SK-N-SH treated with all-trans-retinoic acid at 6 μM for 48 hours (cell line): ENCODE data around the gene AMPD1.
A peak's percentile ranks its signal among the peaks of the same experiment; 100 is the strongest.

Experiments used
- ATAC-seq: fragments of 200-7000 bp; cut with Tn5 transposase; 3 replicates; pipeline ENCODE4 v1.9.1; 2020; ENCODE audit warnings: mild to moderate bottlenecking, moderate library complexity
- ARNTL ChIP-seq: fragments of 450-650 bp; formaldehyde crosslinking; IDR thresholded peaks from 2 replicates; pipeline ENCODE4 v1.5.0; 2020; ENCODE audit warnings: low read depth, mild to moderate bottlenecking, moderate library complexity, borderline replicate concordance
- BACH2 ChIP-seq: fragments of 250-450 bp; sonication (Bioruptor Pico); IDR thresholded peaks from 2 replicates; pipeline ENCODE4 v1.9.0; 2021; ENCODE audit warnings: mild to moderate bottlenecking, borderline replicate concordance
- CREB5 ChIP-seq: fragments of 250-450 bp; sonication (Bioruptor Pico); IDR thresholded peaks from 2 replicates; pipeline ENCODE4 v1.5.1; 2020; ENCODE audit warnings: low read depth, mild to moderate bottlenecking, moderate library complexity
- CSDC2 ChIP-seq: fragments of 250-450 bp; sonication (Bioruptor Pico); IDR thresholded peaks from 2 replicates; pipeline ENCODE4 v1.5.0; 2020; ENCODE audit warnings: mild to moderate bottlenecking, moderate library complexity
- CSRNP3 ChIP-seq: fragments of 250-450 bp; sonication (Bioruptor Pico); IDR thresholded peaks from 2 replicates; pipeline ENCODE4 v1.5.1; 2021; ENCODE audit warnings: mild to moderate bottlenecking, moderate library complexity
- ESRRG ChIP-seq: fragments of 250-450 bp; sonication (Bioruptor Pico); IDR thresholded peaks from 2 replicates; pipeline ENCODE4 v1.6.1; 2021; ENCODE audit warnings: mild to moderate bottlenecking
- GLIS3 ChIP-seq: fragments of 250-450 bp; sonication (Bioruptor Pico); IDR thresholded peaks from 2 replicates; pipeline ENCODE4 v1.5.0; 2020; ENCODE audit warnings: mild to moderate bottlenecking, moderate library complexity
- ISL1 ChIP-seq: fragments of 250-450 bp; sonication (Bioruptor Pico); IDR thresholded peaks from 2 replicates; pipeline ENCODE4 v2.1.2; 2022; ENCODE audit warnings: mild to moderate bottlenecking, moderate library complexity
- OSR1 ChIP-seq: fragments of 250-450 bp; sonication (Bioruptor Pico); IDR thresholded peaks from 2 replicates; pipeline ENCODE4 v1.8.0; 2022; ENCODE audit warnings: moderate library complexity, mild to moderate bottlenecking, inconsistent platforms
- POU6F1 ChIP-seq: fragments of 250-450 bp; sonication (Bioruptor Pico); IDR thresholded peaks from 2 replicates; pipeline ENCODE4 v1.8.0; 2021; ENCODE audit warnings: low read depth, mild to moderate bottlenecking, moderate library complexity, borderline replicate concordance
- PPARA ChIP-seq: fragments of 250-450 bp; sonication (Bioruptor Pico); IDR thresholded peaks from 2 replicates; pipeline ENCODE4 v1.5.0; 2020; ENCODE audit warnings: mild to moderate bottlenecking, borderline replicate concordance
- RARB ChIP-seq: fragments of 250-450 bp; sonication (Bioruptor Pico); IDR thresholded peaks from 2 replicates; pipeline ENCODE4 v1.8.0; 2021; ENCODE audit warnings: mild to moderate bottlenecking, moderate library complexity
- SNAI2 ChIP-seq: fragments of 250-450 bp; sonication (Bioruptor Pico); IDR thresholded peaks from 2 replicates; pipeline ENCODE4 v1.5.0; 2020; ENCODE audit warnings: mild to moderate bottlenecking, moderate library complexity
- TOX ChIP-seq: fragments of 250-450 bp; sonication (Bioruptor Pico); IDR thresholded peaks from 2 replicates; pipeline ENCODE4 v1.8.0; 2021; ENCODE audit warnings: mild to moderate bottlenecking, moderate library complexity, borderline replicate concordance
- TSHZ2 ChIP-seq: fragments of 250-450 bp; sonication (Bioruptor Pico); IDR thresholded peaks from 2 replicates; pipeline ENCODE4 v1.5.0; 2020; ENCODE audit warnings: mild to moderate bottlenecking, moderate library complexity
- ZC3H10 ChIP-seq: fragments of 250-450 bp; sonication (Bioruptor Pico); IDR thresholded peaks from 2 replicates; pipeline ENCODE4 v1.5.1; 2021; ENCODE audit warnings: mild to moderate bottlenecking, moderate library complexity
- ZFP30 ChIP-seq: fragments of 450-650 bp; formaldehyde crosslinking; IDR thresholded peaks from 2 replicates; pipeline ENCODE4 v1.5.0; 2022; ENCODE audit warnings: mild to moderate bottlenecking, moderate library complexity
- ZNF70 ChIP-seq: fragments of 450-650 bp; formaldehyde crosslinking; IDR thresholded peaks from 2 replicates; pipeline ENCODE4 v1.5.0; 2020; ENCODE audit warnings: mild to moderate bottlenecking, moderate library complexity
- ZNF8 ChIP-seq: fragments of 450-650 bp; formaldehyde crosslinking; IDR thresholded peaks from 2 replicates; pipeline ENCODE4 v1.5.0; 2020; ENCODE audit warnings: mild to moderate bottlenecking, moderate library complexity

Gene AMPD1

GRCh38 chr1:114669562-114670082 lies 25.7 kb downstream of the AMPD1 start, which contains the start of gene DENND2C:
Gene DENND2C, minus strand, starts transcription at chr1:114670049. Its CDS starts 44,065 bp downstream, at chr1:114625984.
- peak; percentile 77 for ATAC-seq
- TF ChIP-seq ZC3H10 (CRISPR knock-in tag) (no peak), PPARA (CRISPR knock-in tag) (no peak), GLIS3 (CRISPR knock-in tag) (no peak), TSHZ2 (CRISPR knock-in tag) (no peak), BACH2 (CRISPR knock-in tag) (no peak), CSDC2 (CRISPR knock-in tag) (no peak), ZNF70 (CRISPR knock-in tag) (no peak), ESRRG (CRISPR knock-in tag) (no peak), ISL1 (CRISPR knock-in tag) (no peak), POU6F1 (CRISPR knock-in tag) (no peak), ZFP30 (CRISPR knock-in tag) (no peak), CREB5 (CRISPR knock-in tag) (no peak), ARNTL (no peak), SNAI2 (CRISPR knock-in tag) (no peak), CSRNP3 (CRISPR knock-in tag) (no peak), TOX (no peak), ZNF8 (CRISPR knock-in tag) (no peak)

- TF ChIP-seq POU6F1 (CRISPR knock-in tag) (no peak), RARB (CRISPR knock-in tag) (no peak), SNAI2 (CRISPR knock-in tag) (no peak), ZC3H10 (CRISPR knock-in tag) (no peak), CREB5 (CRISPR knock-in tag) (no peak), ZFP30 (CRISPR knock-in tag) (no peak), TOX (no peak)
- ATAC-seq = no peak
These were observed 26.4 kb downstream of the AMPD1 start for GRCh38 chr1:114668784-114669561.

GRCh38 chr1:114668373-114668772 lies 27.0 kb downstream of the AMPD1 start:
- no peak for ATAC-seq

More at GRCh38 chr1:114668373-114668772, 27.0 kb downstream of the AMPD1 start:
- TF ChIP-seq POU6F1 (CRISPR knock-in tag) (no peak), OSR1 (CRISPR knock-in tag) (no peak), ESRRG (CRISPR knock-in tag) (no peak), GLIS3 (CRISPR knock-in tag) (no peak), ZC3H10 (CRISPR knock-in tag) (no peak)
